ENCODE data around the gene SOAT1.

- TF ChIP-seq, protein P1, sequence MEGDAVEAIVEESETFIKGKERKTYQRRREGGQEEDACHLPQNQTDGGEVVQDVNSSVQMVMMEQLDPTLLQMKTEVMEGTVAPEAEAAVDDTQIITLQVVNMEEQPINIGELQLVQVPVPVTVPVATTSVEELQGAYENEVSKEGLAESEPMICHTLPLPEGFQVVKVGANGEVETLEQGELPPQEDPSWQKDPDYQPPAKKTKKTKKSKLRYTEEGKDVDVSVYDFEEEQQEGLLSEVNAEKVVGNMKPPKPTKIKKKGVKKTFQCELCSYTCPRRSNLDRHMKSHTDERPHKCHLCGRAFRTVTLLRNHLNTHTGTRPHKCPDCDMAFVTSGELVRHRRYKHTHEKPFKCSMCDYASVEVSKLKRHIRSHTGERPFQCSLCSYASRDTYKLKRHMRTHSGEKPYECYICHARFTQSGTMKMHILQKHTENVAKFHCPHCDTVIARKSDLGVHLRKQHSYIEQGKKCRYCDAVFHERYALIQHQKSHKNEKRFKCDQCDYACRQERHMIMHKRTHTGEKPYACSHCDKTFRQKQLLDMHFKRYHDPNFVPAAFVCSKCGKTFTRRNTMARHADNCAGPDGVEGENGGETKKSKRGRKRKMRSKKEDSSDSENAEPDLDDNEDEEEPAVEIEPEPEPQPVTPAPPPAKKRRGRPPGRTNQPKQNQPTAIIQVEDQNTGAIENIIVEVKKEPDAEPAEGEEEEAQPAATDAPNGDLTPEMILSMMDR (IDR thresholded peaks at IDR 0.05): no peak
- TF ChIP-seq POLR2A (IDR thresholded peaks at IDR 0.05): no peak
- no peak for TF ChIP-seq EP300 (IDR thresholded peaks at IDR 0.05)
Observed at GRCh38 chr1:179287946-179288345, 5.7 kb upstream of the SOAT1 start.

Data from tibial nerve (tissue), 4 donors.